Natural killer cell (primary cell): ENCODE results near the gene MCF2L. TPM values are rescaled to one million over a fixed set of nuclear protein-coding genes. Genes with fewer than 3 reads are reported as not detected.
"Not testable (repeated sequence)": the region's sequence is repeated elsewhere in the genome, so short reads cannot be mapped to it uniquely, and the experiment has no call there.

ENCODE experiments used
- ATAC-seq, 3 donors: fragments of 150-1000 bp in 2 of 3; fragments of 200-7000 bp in 1 of 3; cut with Tn5 transposase; 1 replicate in 1 of 3; 2 replicates in 2 of 3; pipeline ENCODE4 v1.10.0; 2021; ENCODE audit warnings: mild to moderate bottlenecking in 2 of 3, moderate library complexity in 2 of 3
- DNase-seq, 2 donors: peaks; one replicate each; pipeline versions ENCODE4 v3.0.0 to v3.0.0-alpha.2; 2013 to 2021; ENCODE audit warnings: mixed read lengths in 1 of 2
- H3K27ac ChIP-seq: one replicate; pipeline ENCODE4 v1.5.1; 2013; ENCODE audit warnings: mild to moderate bottlenecking, low read length
- H3K27me3 ChIP-seq: one replicate; pipeline ENCODE4 v1.6.1; 2013; ENCODE audit warnings: low read length; ENCODE audit not compliant: control insufficient read depth, insufficient read depth
- H3K36me3 ChIP-seq: one replicate; pipeline ENCODE4 v1.6.1; 2013; ENCODE audit warnings: low read length; ENCODE audit not compliant: control insufficient read depth, insufficient read depth
- H3K4me1 ChIP-seq: one replicate; pipeline ENCODE4 v1.6.1; 2013; ENCODE audit warnings: low read length; ENCODE audit not compliant: control insufficient read depth, insufficient read depth
- H3K4me3 ChIP-seq: one replicate; pipeline ENCODE4 v1.5.1; 2013; ENCODE audit warnings: low read length
- H3K9me3 ChIP-seq: one replicate; pipeline ENCODE4 v1.6.1; 2013; ENCODE audit warnings: low read length; ENCODE audit not compliant: control insufficient read depth, insufficient read depth
- H3K27ac Mint-ChIP-seq, 2 donors: one replicate each; pipeline ENCODE4 v1.8.0; 2022; ENCODE audit warnings: mild to moderate bottlenecking in 2 of 2, mixed read lengths in 2 of 2, moderate library complexity in 1 of 2
- H3K27me3 Mint-ChIP-seq, 2 donors: one replicate each; pipeline ENCODE4 v1.8.0; 2022; ENCODE audit warnings: low read depth in 2 of 2, mixed read lengths in 2 of 2
- H3K36me3 Mint-ChIP-seq: one replicate; pipeline ENCODE4 v1.8.0; 2022; ENCODE audit warnings: mixed read lengths
- H3K4me1 Mint-ChIP-seq, 2 donors: one replicate each; pipeline ENCODE4 v1.8.0; 2022; ENCODE audit warnings: mixed read lengths in 2 of 2
- H3K4me3 Mint-ChIP-seq: one replicate; pipeline ENCODE4 v1.8.0; 2022; ENCODE audit warnings: mild to moderate bottlenecking, moderate library complexity, mixed read lengths
- H3K9me3 Mint-ChIP-seq, 2 donors: one replicate each; pipeline ENCODE4 v1.8.0; 2022; ENCODE audit warnings: mixed read lengths in 2 of 2
- CTCF ChIP-seq: fragments of 200-600 bp; IDR thresholded peaks from one replicate; pipeline ENCODE4 v1.8.0; 2022; ENCODE audit warnings: antibody characterized with exemption
- WGBS: methylation state at CpG from one replicate; pipeline ENCODE4 v1.1.7; 2013; ENCODE audit warnings: missing lambda C conversion rate; ENCODE audit not compliant: insufficient coverage; 5-methylcytosine and 5-hydroxymethylcytosine counted together
- intact Hi-C: fragments of 100-400 bp; cut with micrococcal nuclease; formaldehyde crosslinking; loops from one replicate; pipeline ENCODE4 v1.14.2; 2022
- total RNA-seq, 4 donors: library from RNA; stranded (reverse); fragments of 120-200 nt in 1 of 4; gene quantifications; one replicate each; pipeline versions ENCODE4 v1.2.3 to v1.2.4, GENCODE V29; 2013 to 2022

MCF2L gene
- total RNA-seq, 3 donors from 2014 or later (not counting 1 experiment from before 2014, with no cell fraction given), result 1.7 to 3.0 (median 3.0) TPM

- peaks cover 5% of the 10 kb centered on the region for H3K9me3 ChIP-seq
- H3K27ac Mint-ChIP-seq, result no peak overlapping the region
- no peaks in the 10 kb centered on the region for H3K27me3 ChIP-seq
- TF ChIP-seq CTCF, result no peak
- 94% methylated on average over 13 of the region's 13 CpGs for WGBS
- H3K4me3 ChIP-seq, result no peak overlapping the region
- no peaks in the 10 kb centered on the region for H3K36me3 ChIP-seq
- no peaks in the 10 kb centered on the region for H3K4me1 Mint-ChIP-seq
- H3K9me3 Mint-ChIP-seq, result no peaks in the 10 kb centered on the region
- DNase-seq (no peak), ATAC-seq (no peak)
- no peak overlapping the region for H3K4me3 Mint-ChIP-seq
- intact Hi-C loops, result no loop called here
- H3K4me1 ChIP-seq, result no peaks in the 10 kb centered on the region
- H3K36me3 Mint-ChIP-seq, result no peaks in the 10 kb centered on the region
- H3K27ac ChIP-seq, result no peak overlapping the region
- H3K27me3 Mint-ChIP-seq, result no peaks in the 10 kb centered on the region
Measured at GRCh38 chr13:113052971-113053370, 84.0 kb downstream of the MCF2L start.

DNA sequence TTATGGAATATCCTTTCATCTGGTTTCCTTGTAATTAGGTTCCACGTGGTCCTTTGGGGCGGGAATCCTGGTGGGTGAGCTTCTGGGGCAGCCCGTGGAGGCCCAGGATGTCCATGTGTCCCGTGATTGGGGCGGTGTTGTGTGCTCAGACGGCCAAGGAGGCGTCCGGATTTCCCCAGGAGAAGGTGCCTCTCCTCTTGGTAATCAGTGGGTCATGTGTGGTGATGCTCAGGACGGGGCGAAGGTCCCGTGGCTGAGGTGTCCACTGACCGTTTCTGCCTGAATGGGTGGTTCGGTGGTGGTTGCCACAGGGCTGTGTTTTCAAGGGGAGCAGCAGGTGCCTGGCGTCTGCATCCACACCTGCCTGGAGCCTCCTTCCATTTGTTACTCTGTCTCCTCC lies 84.4 kb downstream of the MCF2L start:
- no peak for ATAC-seq
- 93% methylated on average over 14 of the region's 14 CpGs for WGBS
- no peaks in the 10 kb centered on the region for H3K27me3 Mint-ChIP-seq
- Histone ChIP-seq H3K4me3 (no peak overlapping the region), H3K27ac (no peak overlapping the region), H3K36me3 (no peaks in the 10 kb centered on the region), H3K27me3 (no peaks in the 10 kb centered on the region), H3K4me1 (no peaks in the 10 kb centered on the region), H3K9me3 (peaks cover 9% of the 10 kb centered on the region)
- no peak overlapping the region for H3K4me3 Mint-ChIP-seq
- no peak overlapping the region for H3K27ac Mint-ChIP-seq
- no peaks in the 10 kb centered on the region for H3K9me3 Mint-ChIP-seq
- intact Hi-C loops, result no loop called here
- H3K36me3 Mint-ChIP-seq, result no peaks in the 10 kb centered on the region
- no peak for TF ChIP-seq CTCF
- no peak for DNase-seq
- no peaks in the 10 kb centered on the region for H3K4me1 Mint-ChIP-seq

- Histone ChIP-seq H3K4me1 (no peaks in the 10 kb centered on the region), H3K36me3 (no peaks in the 10 kb centered on the region), H3K27me3 (no peaks in the 10 kb centered on the region), H3K4me3 (no peak overlapping the region), H3K9me3 (peaks cover 13% of the 10 kb centered on the region), H3K27ac (no peak overlapping the region)
- Mint-ChIP-seq H3K9me3 (no peaks in the 10 kb centered on the region), H3K36me3 (no peaks in the 10 kb centered on the region), H3K4me1 (no peaks in the 10 kb centered on the region), H3K27ac (no peak overlapping the region), H3K27me3 (no peaks in the 10 kb centered on the region), H3K4me3 (no peak overlapping the region)
- DNase-seq (no peak), ATAC-seq (no peak)
- intact Hi-C loops, result no loop called here
- 89% methylated on average over 31 of the region's 31 CpGs for WGBS
- TF ChIP-seq CTCF, result no peak
Measured at GRCh38 chr13:113053801-113054604, 85.0 kb downstream of the MCF2L start.

- ATAC-seq, result no peak
- no peak overlapping the region for H3K4me3 ChIP-seq
- H3K4me1 ChIP-seq, result no peaks in the 10 kb centered on the region
- Mint-ChIP-seq H3K9me3 (no peaks in the 10 kb centered on the region), H3K4me3 (no peak overlapping the region), H3K36me3 (no peaks in the 10 kb centered on the region), H3K27me3 (no peaks in the 10 kb centered on the region), H3K27ac (no peak overlapping the region), H3K4me1 (no peaks in the 10 kb centered on the region)
- H3K27ac ChIP-seq, result no peak overlapping the region
- no peak for DNase-seq
- H3K27me3 ChIP-seq, result no peaks in the 10 kb centered on the region
- intact Hi-C loops, result no loop called here
- no peaks in the 10 kb centered on the region for H3K36me3 ChIP-seq
- WGBS, result 91% methylated on average over 1 of the region's 1 CpG
- H3K9me3 ChIP-seq, result peaks cover 13% of the 10 kb centered on the region
- no peak for TF ChIP-seq CTCF
Measured at GRCh38 chr13:113057084-113057483, 88.1 kb downstream of the MCF2L start.

DNA sequence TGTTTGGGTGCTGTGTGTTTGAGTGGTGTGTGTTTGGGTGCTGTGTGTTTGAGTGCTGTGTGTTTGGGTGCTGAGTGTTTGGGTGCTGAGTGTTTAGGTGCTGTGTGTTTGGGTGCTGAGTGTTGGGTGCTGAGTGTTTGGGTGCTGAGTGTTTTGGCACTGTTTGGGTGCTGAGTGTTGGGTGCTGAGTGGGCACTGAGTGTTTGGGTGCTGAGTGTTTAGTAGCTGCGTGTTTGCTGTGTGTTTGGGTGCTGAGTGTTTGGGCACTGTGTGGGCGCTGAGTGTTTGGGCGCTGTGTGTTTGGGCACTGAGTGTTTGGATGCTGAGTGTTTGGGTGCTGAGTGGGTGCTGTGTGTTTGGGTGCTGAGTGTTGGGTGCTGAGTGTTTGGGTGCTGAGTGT lies 88.5 kb downstream of the MCF2L start:
- H3K4me3 Mint-ChIP-seq, ATAC-seq, H3K4me1 ChIP-seq, H3K27me3 ChIP-seq, H3K36me3 Mint-ChIP-seq, H3K4me3 ChIP-seq, H3K9me3 Mint-ChIP-seq, H3K27ac Mint-ChIP-seq, H3K4me1 Mint-ChIP-seq, H3K27me3 Mint-ChIP-seq, DNase-seq, H3K27ac ChIP-seq, H3K36me3 ChIP-seq, intact Hi-C loops: not testable (repeated sequence)
- H3K9me3 ChIP-seq, result peaks cover 13% of the 10 kb centered on the region
- WGBS, result 93% methylated on average over 3 of the region's 3 CpGs
